Measurements from ENCODE around the gene DPRX.
"Not testable (repeated sequence)": the region's sequence is repeated elsewhere in the genome, so short reads cannot be mapped to it uniquely, and the experiment has no call there.

DPRX gene

DNA sequence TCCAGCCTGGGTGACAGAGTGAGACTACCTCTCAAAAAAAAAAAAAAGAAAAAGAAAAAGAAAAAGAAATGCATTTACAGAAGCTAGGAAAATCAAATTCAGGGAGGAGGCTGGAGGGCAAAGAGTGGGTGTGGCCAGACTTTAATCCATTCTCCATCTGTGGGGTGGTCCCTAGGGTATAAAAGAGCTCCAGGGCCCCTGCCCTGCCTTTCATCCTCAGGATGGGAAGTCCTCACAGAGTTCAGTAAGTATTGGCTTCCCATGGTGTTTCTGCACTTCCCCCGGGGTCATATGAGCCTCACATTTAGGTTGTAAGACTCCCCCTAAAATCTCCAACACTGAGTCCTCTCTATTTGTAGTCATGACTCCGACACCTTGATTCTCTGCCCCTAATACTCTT lies 33.0 kb downstream of the DPRX start:
- no peak for TF ChIP-seq CTCF (IDR thresholded peaks at IDR 0.05; ENCODE audit: insufficient read depth, low read depth, low read length, missing control alignments)
- DNase-seq (ENCODE audit: low read depth), result no peak
- H3K4me3 ChIP-seq (ENCODE audit: low read length), result no peak overlapping the region

DNA sequence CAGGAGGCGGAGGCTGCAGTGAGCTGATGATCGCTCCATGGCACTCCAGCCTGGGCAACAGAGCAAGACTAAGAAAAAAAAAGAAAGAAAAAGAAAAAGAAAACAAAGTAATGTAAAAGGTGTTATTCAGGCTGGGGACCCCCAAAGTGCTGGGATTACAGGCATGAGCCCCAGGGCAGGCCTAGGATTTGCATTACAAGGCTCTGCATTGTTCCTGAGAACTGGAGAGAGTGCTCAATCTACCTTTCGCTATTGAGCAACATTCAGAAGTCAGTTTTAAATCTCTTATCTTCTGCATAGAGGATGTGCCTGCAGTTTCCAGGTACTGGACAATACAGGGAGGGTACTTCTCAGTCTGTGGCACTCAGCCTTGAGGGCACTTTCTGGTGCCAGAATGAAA lies 34.5 kb downstream of the DPRX start:
- not testable (repeated sequence) for DNase-seq (ENCODE audit: low read depth); H3K4me3 ChIP-seq (ENCODE audit: low read length)

- not testable (repeated sequence) for DNase-seq (ENCODE audit: low read depth); H3K4me3 ChIP-seq (ENCODE audit: low read length)
These were observed 37.0 kb downstream of the DPRX start for GRCh38 chr19:53668804-53669203.

DNA sequence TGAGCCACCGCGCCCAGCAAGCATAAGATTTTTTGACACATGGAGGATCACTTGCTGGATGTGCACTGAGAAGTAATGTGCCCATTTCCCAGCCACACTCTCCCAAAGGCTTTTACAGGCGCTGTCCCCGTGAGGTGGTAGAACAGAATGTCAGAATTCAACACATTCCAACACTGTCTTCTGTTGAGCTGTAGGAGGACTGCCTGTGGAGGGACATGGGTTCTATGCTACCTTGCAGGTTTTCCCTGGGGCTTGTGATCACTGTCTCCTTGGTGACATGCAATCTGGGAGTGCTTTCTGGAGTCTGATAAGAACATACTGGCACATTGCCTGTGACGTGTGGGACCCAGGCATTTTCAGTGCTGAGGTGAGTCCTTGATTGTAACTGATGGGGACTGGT lies 38.5 kb downstream of the DPRX start:
- TF ChIP-seq CTCF (IDR thresholded peaks at IDR 0.05; ENCODE audit: insufficient read depth, low read depth, low read length, missing control alignments), result no peak
- DNase-seq (ENCODE audit: low read depth), result no peak
- H3K4me3 ChIP-seq (ENCODE audit: low read length), result no peak overlapping the region

GRCh38 chr19:53671663-53672062 lies 39.9 kb downstream of the DPRX start:
- TF ChIP-seq CTCF (IDR thresholded peaks at IDR 0.05; ENCODE audit: insufficient read depth, low read depth, low read length, missing control alignments), result no peak
- DNase-seq (ENCODE audit: low read depth), result no peak
- no peak overlapping the region for H3K4me3 ChIP-seq (ENCODE audit: low read length)
